GM12878 (cell line): ENCODE measurements around the gene MC3R. TPM values are rescaled to one million over a fixed set of nuclear protein-coding genes. Genes with fewer than 3 reads are reported as not detected.

Source experiments
- ATAC-seq: fragments of 200-7000 bp; cut with Tn5 transposase; 3 replicates; pipeline ENCODE4 v1.9.1; 2020; ENCODE audit warnings: mild to moderate bottlenecking, moderate library complexity
- BruUV-seq: library from RNA; stranded (reverse); fragments of 400-500 nt; replicated peaks from 2 replicates; lab custom pipeline; 2021; lab: Mats Ljungman, UMichigan
- CTCF ChIA-PET: fragments of 300-600 bp; sonication (Branson Sonifier 250); formaldehyde crosslinking; extraction: SDS; loops from one replicate; lab custom pipeline; 2021; ENCODE audit warnings: inconsistent platforms; lab: Yijun Ruan, JAX
- POLR2A ChIA-PET: fragments of 350-600 bp; formaldehyde crosslinking; extraction: SDS; loops from one replicate; lab custom pipeline; 2021; ENCODE audit warnings: inconsistent platforms; lab: Charles Lee
- RAD21 ChIA-PET: fragments of 300-600 bp; sonication (Branson Sonifier 250); formaldehyde crosslinking; loops from one replicate; lab custom pipeline; 2023; ENCODE audit warnings: antibody characterized with exemption; ENCODE audit not compliant: unreplicated experiment; lab: Charles Lee
- SMC1A ChIA-PET: fragments of 300-600 bp; sonication (Branson Sonifier 250); formaldehyde crosslinking; loops from one replicate; lab custom pipeline; 2023; ENCODE audit not compliant: unreplicated experiment, uncharacterized antibody; lab: Charles Lee
- DNase-seq: peaks from one replicate; pipeline ENCODE4 v3.0.0-alpha.2; 2011; ENCODE audit warnings: low read depth, low spot score
- FAIRE-seq: peaks from 3 replicates; lab custom pipeline; 2011; peaks lifted over from hg19 to GRCh38; lab: Jason Lieb, UNC
- H2AFZ ChIP-seq: 2 replicates; pipeline ENCODE4 v1.6.0; 2011; ENCODE audit warnings: low read depth, low read length, control low read depth; ENCODE audit not compliant: control insufficient read depth
- H3K27ac ChIP-seq: 2 replicates; pipeline ENCODE4 v1.5.1; 2011; ENCODE audit warnings: control low read depth; ENCODE audit not compliant: control insufficient read depth, insufficient read depth
- H3K27me3 ChIP-seq, 2 experiments: replicated peaks in 1 of 2; 2 replicates each; pipeline versions ENCODE4 v1.6.0 to v1.6.1; 2011; ENCODE audit warnings: low read length in 1 of 2; ENCODE audit not compliant: control insufficient read depth in 2 of 2, insufficient read depth in 2 of 2
- H3K36me3 ChIP-seq, 2 experiments: 2 replicates each; pipeline ENCODE4 v1.5.1; 2011; ENCODE audit warnings: low read length in 1 of 2; ENCODE audit not compliant: control insufficient read depth in 2 of 2, insufficient read depth in 2 of 2
- H3K4me1 ChIP-seq: 2 replicates; pipeline ENCODE4 v1.6.1; 2011; ENCODE audit warnings: mild to moderate bottlenecking, low read length, moderate library complexity, mixed read lengths; ENCODE audit not compliant: control insufficient read depth, insufficient read depth
- H3K4me2 ChIP-seq: 2 replicates; pipeline ENCODE4 v1.6.0; 2011; ENCODE audit warnings: control low read depth; ENCODE audit not compliant: control insufficient read depth, insufficient read depth
- H3K4me3 ChIP-seq: fragments of 200-600 bp; sonication (generic); 2 replicates; pipeline ENCODE4 v1.5.1; 2016
- H3K79me2 ChIP-seq: 2 replicates; pipeline ENCODE4 v1.6.0; 2011; ENCODE audit warnings: low read length; ENCODE audit not compliant: control insufficient read depth, insufficient read depth
- H3K9ac ChIP-seq: 2 replicates; pipeline ENCODE4 v1.8.0; 2011; ENCODE audit warnings: low read length, control low read depth, mixed read lengths; ENCODE audit not compliant: control insufficient read depth, insufficient read depth
- H3K9me3 ChIP-seq: replicated peaks from 3 replicates; pipeline ENCODE4 v1.5.1; 2011; ENCODE audit warnings: mild to moderate bottlenecking, low read length; ENCODE audit not compliant: control insufficient read depth, insufficient read depth
- H4K20me1 ChIP-seq: 2 replicates; pipeline ENCODE4 v1.6.0; 2011; ENCODE audit not compliant: control insufficient read depth, insufficient read depth
- ASH2L ChIP-seq: fragments of 300-600, 200-600 bp; sonication (generic); IDR thresholded peaks from 2 replicates; pipeline ENCODE4 v1.6.1; 2017; ENCODE audit warnings: low read depth, mild to moderate bottlenecking, borderline replicate concordance
- BHLHE40 ChIP-seq, 2 experiments: fragments of 450-650 bp in 1 of 2; IDR thresholded peaks; 2 replicates each; pipeline ENCODE4 v1.6.1; 2011 to 2017; ENCODE audit warnings: low read depth in 2 of 2, borderline replicate concordance in 1 of 2, improper control_type of control experiment in 1 of 2, low read length in 1 of 2, mild to moderate bottlenecking in 1 of 2
- CREM ChIP-seq: IDR thresholded peaks from 2 replicates; pipeline ENCODE4 v1.6.1; 2014; ENCODE audit warnings: antibody characterized with exemption, low read depth
- MYC ChIP-seq: IDR thresholded peaks from 2 replicates; pipeline ENCODE4 v1.6.1; 2011; ENCODE audit warnings: mild to moderate bottlenecking, low read length, moderate library complexity, inconsistent platforms; ENCODE audit not compliant: insufficient read depth, insufficient replicate concordance, insufficient read length, severe bottlenecking
- NFYA ChIP-seq: IDR thresholded peaks from 2 replicates; pipeline ENCODE4 v1.6.1; 2011; ENCODE audit warnings: low read depth, mild to moderate bottlenecking, low read length, improper control_type of control experiment, borderline replicate concordance
- POLR2A ChIP-seq: IDR thresholded peaks from 2 replicates; pipeline ENCODE4 v1.6.1; 2011; ENCODE audit warnings: low read depth, mild to moderate bottlenecking, low read length
- SIX5 ChIP-seq: IDR thresholded peaks from 2 replicates; pipeline ENCODE4 v1.6.1; 2011; ENCODE audit warnings: mild to moderate bottlenecking, low read depth, low read length, moderate library complexity; ENCODE audit not compliant: severe bottlenecking
- STAT1 ChIP-seq: fragments of 450-650 bp; conservative IDR thresholded peaks from 2 replicates; pipeline ENCODE4 v1.6.1; 2014; ENCODE audit warnings: antibody characterized with exemption, mild to moderate bottlenecking
- YY1 ChIP-seq: IDR thresholded peaks from 2 replicates; pipeline ENCODE4 v1.6.1; 2011; ENCODE audit warnings: low read depth, mild to moderate bottlenecking, low read length
- ZNF384 ChIP-seq: IDR thresholded peaks from 2 replicates; pipeline ENCODE4 v1.6.1; 2012; ENCODE audit warnings: low read depth, mild to moderate bottlenecking, low read length, improper control_type of control experiment, borderline replicate concordance
- WGBS: methylation state at CpG from one replicate; pipeline ENCODE4 v1.1.6; 2016; ENCODE audit warnings: low lambda C conversion rate; ENCODE audit not compliant: insufficient replicate concordance, insufficient coverage; ENCODE audit errors: missing lambda C conversion rate; 5-methylcytosine and 5-hydroxymethylcytosine counted together
- in situ Hi-C: fragments of 300-500 bp; cut with MboI; formaldehyde crosslinking; loops from 9 replicates; pipeline ENCODE4 v1.14.3; 2018; ENCODE audit warnings: mixed read lengths
- intact Hi-C: fragments of 100-400 bp; cut with micrococcal nuclease; formaldehyde crosslinking; loops from one replicate; pipeline ENCODE4 v1.14.2; 2022; ENCODE audit not compliant: unreplicated experiment
- polyA plus RNA-seq, 11 experiments: library from polyadenylated mRNA; depleted of rRNA in 4 of 11; unstranded in 6 of 11; stranded (reverse) in 5 of 11; fragments of >200 nt; fragmentation: Nextera tagmentation in 4 of 11; fragmentation: Illumina TruSeq in 1 of 11; extraction: Ambion mirVana in 4 of 11; extraction: Trizol in 1 of 11; gene quantifications; 1 replicate in 1 of 11; 2 replicates in 10 of 11; pipeline versions ENCODE4 v1.2.1 to v1.2.3, GENCODE V29; 2011 to 2016; ENCODE audit warnings: inconsistent platforms in 2 of 11, missing spikeins in 2 of 11, low read depth in 1 of 11
- total RNA-seq, 4 experiments: library from RNA; depleted of rRNA in 3 of 4; stranded (reverse); fragments of >200 nt in 3 of 4; fragmentation: Illumina TruSeq in 1 of 4; extraction: Trizol in 1 of 4; gene quantifications; 2 replicates each; pipeline versions ENCODE4 v1.2.1 to v1.2.3, GENCODE V29; 2013 to 2021
- TF ChIP-seq, protein P1 (sequence below): fragments of 450-650 bp; IDR thresholded peaks from 2 replicates; pipeline ENCODE4 v1.6.1; 2017; ENCODE audit warnings: mild to moderate bottlenecking, moderate library complexity
- TF ChIP-seq, protein P2 (sequence below): fragments of 150-350 bp; IDR thresholded peaks from 2 replicates; pipeline ENCODE4 v1.6.1; 2014; ENCODE audit warnings: mild to moderate bottlenecking, low read depth, low read length
- TF ChIP-seq, protein P3 (sequence below): fragments of 450-650 bp; IDR thresholded peaks from 2 replicates; pipeline ENCODE4 v1.6.1; 2018; ENCODE audit warnings: borderline replicate concordance, mild to moderate bottlenecking; ENCODE audit not compliant: partially characterized antibody

MC3R gene
- total and polyA plus RNA-seq, 10 of the 15 experiments (the other 5 are each of a cell fraction or from before 2014, with no cell fraction given) = not detected

DNA sequence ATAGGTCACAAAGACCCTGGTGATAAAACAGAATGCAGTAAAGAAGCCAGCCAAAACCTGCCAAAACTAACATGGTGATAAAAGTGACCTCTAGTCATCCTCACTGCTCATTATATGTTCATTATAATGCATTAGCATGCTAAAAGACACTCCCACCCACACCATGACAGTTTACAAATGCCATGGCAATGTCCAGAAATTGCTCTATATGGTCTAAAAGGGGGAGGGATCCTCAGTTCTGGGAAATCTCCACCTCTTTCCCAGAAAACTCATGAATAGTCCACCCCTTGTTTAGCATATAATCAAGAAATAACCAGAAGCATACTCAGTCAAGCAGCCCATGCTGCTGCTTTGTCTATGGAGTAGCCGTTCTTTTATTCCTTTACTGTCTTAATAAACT is 40.4 kb upstream of the MC3R start (continued):
- TF ChIP-seq, protein P1, sequence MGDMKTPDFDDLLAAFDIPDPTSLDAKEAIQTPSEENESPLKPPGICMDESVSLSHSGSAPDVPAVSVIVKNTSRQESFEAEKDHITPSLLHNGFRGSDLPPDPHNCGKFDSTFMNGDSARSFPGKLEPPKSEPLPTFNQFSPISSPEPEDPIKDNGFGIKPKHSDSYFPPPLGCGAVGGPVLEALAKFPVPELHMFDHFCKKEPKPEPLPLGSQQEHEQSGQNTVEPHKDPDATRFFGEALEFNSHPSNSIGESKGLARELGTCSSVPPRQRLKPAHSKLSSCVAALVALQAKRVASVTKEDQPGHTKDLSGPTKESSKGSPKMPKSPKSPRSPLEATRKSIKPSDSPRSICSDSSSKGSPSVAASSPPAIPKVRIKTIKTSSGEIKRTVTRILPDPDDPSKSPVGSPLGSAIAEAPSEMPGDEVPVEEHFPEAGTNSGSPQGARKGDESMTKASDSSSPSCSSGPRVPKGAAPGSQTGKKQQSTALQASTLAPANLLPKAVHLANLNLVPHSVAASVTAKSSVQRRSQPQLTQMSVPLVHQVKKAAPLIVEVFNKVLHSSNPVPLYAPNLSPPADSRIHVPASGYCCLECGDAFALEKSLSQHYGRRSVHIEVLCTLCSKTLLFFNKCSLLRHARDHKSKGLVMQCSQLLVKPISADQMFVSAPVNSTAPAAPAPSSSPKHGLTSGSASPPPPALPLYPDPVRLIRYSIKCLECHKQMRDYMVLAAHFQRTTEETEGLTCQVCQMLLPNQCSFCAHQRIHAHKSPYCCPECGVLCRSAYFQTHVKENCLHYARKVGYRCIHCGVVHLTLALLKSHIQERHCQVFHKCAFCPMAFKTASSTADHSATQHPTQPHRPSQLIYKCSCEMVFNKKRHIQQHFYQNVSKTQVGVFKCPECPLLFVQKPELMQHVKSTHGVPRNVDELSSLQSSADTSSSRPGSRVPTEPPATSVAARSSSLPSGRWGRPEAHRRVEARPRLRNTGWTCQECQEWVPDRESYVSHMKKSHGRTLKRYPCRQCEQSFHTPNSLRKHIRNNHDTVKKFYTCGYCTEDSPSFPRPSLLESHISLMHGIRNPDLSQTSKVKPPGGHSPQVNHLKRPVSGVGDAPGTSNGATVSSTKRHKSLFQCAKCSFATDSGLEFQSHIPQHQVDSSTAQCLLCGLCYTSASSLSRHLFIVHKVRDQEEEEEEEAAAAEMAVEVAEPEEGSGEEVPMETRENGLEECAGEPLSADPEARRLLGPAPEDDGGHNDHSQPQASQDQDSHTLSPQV = no peak

DNA sequence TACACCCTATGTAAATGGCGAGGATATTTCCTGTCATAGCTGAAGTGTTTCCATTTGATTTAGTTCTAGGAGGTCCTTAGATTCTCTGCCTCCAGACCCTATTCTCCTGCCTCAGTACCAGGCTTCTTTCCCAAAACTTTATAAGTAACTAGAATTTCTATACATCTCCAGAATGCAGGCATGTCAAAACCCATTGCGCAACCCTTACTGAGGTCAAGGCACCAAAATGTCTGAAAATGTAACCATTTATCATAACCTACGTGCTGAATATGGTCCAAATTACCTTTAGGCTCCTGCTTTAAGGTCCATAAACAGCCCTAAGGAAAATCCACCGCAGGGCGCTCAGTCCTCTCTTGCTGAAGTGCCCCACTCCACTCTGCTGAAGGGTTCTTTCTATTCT is 37.5 kb upstream of the MC3R start:
- Histone ChIP-seq H3K79me2 (no peaks in the 10 kb centered on the region), H2AFZ (no peak overlapping the region), H3K27ac (no peak overlapping the region), H3K27me3 (no peaks in the 10 kb centered on the region), H3K9ac (no peak overlapping the region), H3K4me2 (no peak overlapping the region), H4K20me1 (no peaks in the 10 kb centered on the region), H3K4me1 (no peaks in the 10 kb centered on the region), H3K36me3 (no peaks in the 10 kb centered on the region), H3K4me3 (no peak overlapping the region), H3K9me3 (no peaks in the 10 kb centered on the region)
- ATAC-seq = no peak
- in situ Hi-C loops = no loop called here
- BruUV-seq = no TSS peak
- SMC1A ChIA-PET = no interaction called here
- intact Hi-C loops = no loop called here
- POLR2A ChIA-PET = no interaction called here
- WGBS = 24% methylated on average over 5 of the region's 5 CpGs
- CTCF ChIA-PET = no interaction called here
- no peak for FAIRE-seq
- RAD21 ChIA-PET = no interaction called here
- no peak for DNase-seq
- no peak for TF ChIP-seq SIX5
- no peak for TF ChIP-seq BHLHE40 (IDR thresholded peaks at IDR 0.05; ENCODE audit: borderline replicate concordance in 1 of 2, low read depth in 2 of 2, low read length in 1 of 2)
- TF ChIP-seq CREM = no peak
- TF ChIP-seq ASH2L = no peak
- TF ChIP-seq, protein P2, sequence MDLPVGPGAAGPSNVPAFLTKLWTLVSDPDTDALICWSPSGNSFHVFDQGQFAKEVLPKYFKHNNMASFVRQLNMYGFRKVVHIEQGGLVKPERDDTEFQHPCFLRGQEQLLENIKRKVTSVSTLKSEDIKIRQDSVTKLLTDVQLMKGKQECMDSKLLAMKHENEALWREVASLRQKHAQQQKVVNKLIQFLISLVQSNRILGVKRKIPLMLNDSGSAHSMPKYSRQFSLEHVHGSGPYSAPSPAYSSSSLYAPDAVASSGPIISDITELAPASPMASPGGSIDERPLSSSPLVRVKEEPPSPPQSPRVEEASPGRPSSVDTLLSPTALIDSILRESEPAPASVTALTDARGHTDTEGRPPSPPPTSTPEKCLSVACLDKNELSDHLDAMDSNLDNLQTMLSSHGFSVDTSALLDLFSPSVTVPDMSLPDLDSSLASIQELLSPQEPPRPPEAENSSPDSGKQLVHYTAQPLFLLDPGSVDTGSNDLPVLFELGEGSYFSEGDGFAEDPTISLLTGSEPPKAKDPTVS = no peak
- TF ChIP-seq ZNF384 = no peak
- TF ChIP-seq POLR2A = no peak
- TF ChIP-seq YY1 = no peak
- TF ChIP-seq, protein P3, sequence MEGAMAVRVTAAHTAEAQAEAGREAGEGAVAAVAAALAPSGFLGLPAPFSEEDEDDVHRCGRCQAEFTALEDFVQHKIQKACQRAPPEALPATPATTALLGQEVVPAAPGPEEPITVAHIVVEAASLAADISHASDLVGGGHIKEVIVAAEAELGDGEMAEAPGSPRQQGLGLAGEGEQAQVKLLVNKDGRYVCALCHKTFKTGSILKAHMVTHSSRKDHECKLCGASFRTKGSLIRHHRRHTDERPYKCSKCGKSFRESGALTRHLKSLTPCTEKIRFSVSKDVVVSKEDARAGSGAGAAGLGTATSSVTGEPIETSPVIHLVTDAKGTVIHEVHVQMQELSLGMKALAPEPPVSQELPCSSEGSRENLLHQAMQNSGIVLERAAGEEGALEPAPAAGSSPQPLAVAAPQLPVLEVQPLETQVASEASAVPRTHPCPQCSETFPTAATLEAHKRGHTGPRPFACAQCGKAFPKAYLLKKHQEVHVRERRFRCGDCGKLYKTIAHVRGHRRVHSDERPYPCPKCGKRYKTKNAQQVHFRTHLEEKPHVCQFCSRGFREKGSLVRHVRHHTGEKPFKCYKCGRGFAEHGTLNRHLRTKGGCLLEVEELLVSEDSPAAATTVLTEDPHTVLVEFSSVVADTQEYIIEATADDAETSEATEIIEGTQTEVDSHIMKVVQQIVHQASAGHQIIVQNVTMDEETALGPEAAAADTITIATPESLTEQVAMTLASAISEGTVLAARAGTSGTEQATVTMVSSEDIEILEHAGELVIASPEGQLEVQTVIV = no peak
- TF ChIP-seq MYC = no peak
- no peak for TF ChIP-seq NFYA
- TF ChIP-seq STAT1 = no peak
